ENCODE measurements around the gene TKT. TPM values are rescaled to one million over a fixed set of nuclear protein-coding genes. Genes with fewer than 3 reads are reported as not detected.

Gene TKT
- total and polyA plus RNA-seq, 4 donors = 18.1 to 202 (median 129) TPM

GRCh38 chr3:53287131-53287629, 31.4 kb upstream of the TKT start:
- Histone ChIP-seq H3K9ac (ENCODE audit: low read depth in 1 of 2, low read length in 2 of 2) (no peak overlapping the region), H3K27ac (ENCODE audit: low read depth in 1 of 2, low read length in 2 of 2) (no peak overlapping the region), H3K4me1 (ENCODE audit: control insufficient read depth in 4 of 4, insufficient read depth in 4 of 4, low read length in 3 of 4) (no peaks in the 10 kb centered on the region), H3K36me3 (ENCODE audit: control insufficient read depth in 4 of 4, insufficient read depth in 3 of 4, low read depth in 1 of 4, low read length in 3 of 4) (peaks cover 2 to 50% (median 25%) of the 10 kb centered on the region in 4 donors), H3K9me3 (ENCODE audit: control insufficient read depth in 4 of 4, low read length in 3 of 4) (no peaks in the 10 kb centered on the region), H3K4me3 (ENCODE audit: low read depth in 1 of 3, low read length in 3 of 3) (no peak overlapping the region), H3K27me3 (ENCODE audit: control insufficient read depth in 4 of 4, insufficient read depth in 4 of 4, low read length in 3 of 4) (no peaks in the 10 kb centered on the region)
- no peak for DNase-seq (ENCODE audit: low spot score)
- TF ChIP-seq RXRA (IDR thresholded peaks at IDR 0.05) (no peak), MAX (IDR thresholded peaks at IDR 0.05) (no peak), ATF3 (IDR thresholded peaks at IDR 0.05) (no peak), YY1 (IDR thresholded peaks at IDR 0.05) (no peak), JUND (IDR thresholded peaks at IDR 0.05) (no peak), RAD21 (IDR thresholded peaks at IDR 0.05) (no peak), GABPA (IDR thresholded peaks at IDR 0.05 in 1 of 2, conservative IDR thresholded peaks at IDR 0.05 in 1 of 2) (no peak), HNF4A (conservative IDR thresholded peaks at IDR 0.05) (no peak), FOXA1 (IDR thresholded peaks at IDR 0.05) (no peak), HNF4G (IDR thresholded peaks at IDR 0.05) (no peak)
- 85% methylated on average over 4 of the region's 4 CpGs for WGBS

GRCh38 chr3:53286727-53287126, 30.9 kb upstream of the TKT start:
- 84% methylated on average over 1 of the region's 1 CpG for WGBS
- DNase-seq (ENCODE audit: low spot score) = no peak
- Histone ChIP-seq H3K27ac (ENCODE audit: low read depth in 1 of 2, low read length in 2 of 2) (no peak overlapping the region), H3K36me3 (ENCODE audit: control insufficient read depth in 4 of 4, insufficient read depth in 3 of 4, low read depth in 1 of 4, low read length in 3 of 4) (peaks cover 2 to 47% (median 25%) of the 10 kb centered on the region in 4 donors), H3K4me3 (ENCODE audit: low read depth in 1 of 3, low read length in 3 of 3) (no peak overlapping the region), H3K9me3 (ENCODE audit: control insufficient read depth in 4 of 4, low read length in 3 of 4) (no peaks in the 10 kb centered on the region), H3K27me3 (ENCODE audit: control insufficient read depth in 4 of 4, insufficient read depth in 4 of 4, low read length in 3 of 4) (no peaks in the 10 kb centered on the region), H3K9ac (ENCODE audit: low read depth in 1 of 2, low read length in 2 of 2) (no peak overlapping the region), H3K4me1 (ENCODE audit: control insufficient read depth in 4 of 4, insufficient read depth in 4 of 4, low read length in 3 of 4) (no peaks in the 10 kb centered on the region)
- TF ChIP-seq TAF1 (conservative IDR thresholded peaks at IDR 0.05) (no peak), CTCF (IDR thresholded peaks at IDR 0.05; ENCODE audit: low read depth, low read length, missing input control) (no peak), FOXA1 (IDR thresholded peaks at IDR 0.05) (no peak), REST (IDR thresholded peaks at IDR 0.05) (no peak), MAX (IDR thresholded peaks at IDR 0.05) (no peak)

Measured in liver (tissue), 9 donors.